ENCODE data around the gene CAPSL.

GRCh38 chr5:35963381-35963843 is 25.0 kb upstream of the CAPSL start:
- peak; percentile 41 for TF ChIP-seq CTCF (IDR thresholded peaks at IDR 0.05; ENCODE audit: poor library complexity)
- TF ChIP-seq EZH2phosphoT487 (IDR thresholded peaks at IDR 0.05; ENCODE audit: low read depth, severe bottlenecking, unreplicated experiment), result no peak
